ENCODE results near the gene CDX1. TPM values are rescaled to one million over a fixed set of nuclear protein-coding genes. Genes with fewer than 3 reads are reported as not detected.

The CDX1 gene
- total and polyA plus RNA-seq, 2 experiments from 2014 or later = 0.62 TPM; not detected in 1

GRCh38 chr5:150163035-150163434 is 3.5 kb upstream of the CDX1 start:
- Histone ChIP-seq H3K27me3 (peaks cover 33% of the 10 kb centered on the region), H3K4me3 (no peak overlapping the region), H3K36me3 (no peaks in the 10 kb centered on the region), H3K27ac (no peak overlapping the region), H3K4me1 (ENCODE audit: low read depth) (no peaks in the 10 kb centered on the region), H3K9me3 (ENCODE audit: low read depth) (no peaks in the 10 kb centered on the region)
- DNase-seq (ENCODE audit: low read depth in 1 of 2, low spot score in 1 of 2) = no peak
- TF ChIP-seq, protein P1, sequence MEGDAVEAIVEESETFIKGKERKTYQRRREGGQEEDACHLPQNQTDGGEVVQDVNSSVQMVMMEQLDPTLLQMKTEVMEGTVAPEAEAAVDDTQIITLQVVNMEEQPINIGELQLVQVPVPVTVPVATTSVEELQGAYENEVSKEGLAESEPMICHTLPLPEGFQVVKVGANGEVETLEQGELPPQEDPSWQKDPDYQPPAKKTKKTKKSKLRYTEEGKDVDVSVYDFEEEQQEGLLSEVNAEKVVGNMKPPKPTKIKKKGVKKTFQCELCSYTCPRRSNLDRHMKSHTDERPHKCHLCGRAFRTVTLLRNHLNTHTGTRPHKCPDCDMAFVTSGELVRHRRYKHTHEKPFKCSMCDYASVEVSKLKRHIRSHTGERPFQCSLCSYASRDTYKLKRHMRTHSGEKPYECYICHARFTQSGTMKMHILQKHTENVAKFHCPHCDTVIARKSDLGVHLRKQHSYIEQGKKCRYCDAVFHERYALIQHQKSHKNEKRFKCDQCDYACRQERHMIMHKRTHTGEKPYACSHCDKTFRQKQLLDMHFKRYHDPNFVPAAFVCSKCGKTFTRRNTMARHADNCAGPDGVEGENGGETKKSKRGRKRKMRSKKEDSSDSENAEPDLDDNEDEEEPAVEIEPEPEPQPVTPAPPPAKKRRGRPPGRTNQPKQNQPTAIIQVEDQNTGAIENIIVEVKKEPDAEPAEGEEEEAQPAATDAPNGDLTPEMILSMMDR (IDR thresholded peaks at IDR 0.05; ENCODE audit: low read depth, low read length) = no peak

DNA sequence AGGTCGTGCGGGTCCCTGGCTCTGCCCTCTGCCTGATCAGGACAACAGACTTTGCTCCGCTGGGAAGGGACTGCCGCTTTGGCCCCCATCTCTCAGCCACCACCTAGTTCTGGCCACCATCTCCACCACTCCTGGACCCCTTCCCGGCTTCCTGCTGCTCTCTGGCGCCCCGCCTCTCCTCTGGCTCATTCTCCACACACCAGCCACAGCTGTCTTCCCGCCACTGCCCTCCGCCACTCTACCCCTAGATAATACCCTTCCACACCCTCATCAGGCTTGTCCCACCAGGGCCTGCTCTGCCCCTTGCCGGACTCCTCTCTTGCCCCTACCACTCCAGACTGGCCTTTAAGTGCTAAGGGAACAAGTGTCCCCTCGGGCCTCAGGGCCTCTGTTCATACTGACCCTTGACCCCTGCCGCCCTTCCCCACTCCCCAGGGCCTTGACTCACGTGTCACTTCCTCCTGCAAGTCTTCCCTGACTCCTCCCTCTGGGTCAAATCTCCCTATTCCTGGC is 3.0 kb upstream of the CDX1 start:
- Histone ChIP-seq H3K4me1 (ENCODE audit: low read depth) (no peaks in the 10 kb centered on the region), H3K36me3 (no peaks in the 10 kb centered on the region), H3K9me3 (ENCODE audit: low read depth) (no peaks in the 10 kb centered on the region), H3K4me3 (no peak overlapping the region), H3K27ac (no peak overlapping the region), H3K27me3 (peaks cover 39% of the 10 kb centered on the region)
- TF ChIP-seq, protein P1 (IDR thresholded peaks at IDR 0.05; ENCODE audit: low read depth, low read length) = peak; percentile 32
- DNase-seq (ENCODE audit: low read depth in 1 of 2, low spot score in 1 of 2) = peak in 1 of 2 donors; percentile 50

GRCh38 chr5:150164211-150164980 is 2.2 kb upstream of the CDX1 start:
- H3K4me3 ChIP-seq = no peak overlapping the region
- peaks cover 47% of the 10 kb centered on the region for H3K27me3 ChIP-seq
- H3K27ac ChIP-seq = no peak overlapping the region
- H3K36me3 ChIP-seq = no peaks in the 10 kb centered on the region
- DNase-seq (ENCODE audit: low read depth in 1 of 2, low spot score in 1 of 2) = no peak
- H3K4me1 ChIP-seq (ENCODE audit: low read depth) = no peaks in the 10 kb centered on the region
- TF ChIP-seq, protein P1 (IDR thresholded peaks at IDR 0.05; ENCODE audit: low read depth, low read length) = no peak
- H3K9me3 ChIP-seq (ENCODE audit: low read depth) = no peaks in the 10 kb centered on the region

- no peak overlapping the region for H3K4me3 ChIP-seq
- H3K27me3 ChIP-seq = peaks cover 63% of the 10 kb centered on the region
Observed at GRCh38 chr5:150166037-150166649, 435 bp upstream of the CDX1 start.

DNA sequence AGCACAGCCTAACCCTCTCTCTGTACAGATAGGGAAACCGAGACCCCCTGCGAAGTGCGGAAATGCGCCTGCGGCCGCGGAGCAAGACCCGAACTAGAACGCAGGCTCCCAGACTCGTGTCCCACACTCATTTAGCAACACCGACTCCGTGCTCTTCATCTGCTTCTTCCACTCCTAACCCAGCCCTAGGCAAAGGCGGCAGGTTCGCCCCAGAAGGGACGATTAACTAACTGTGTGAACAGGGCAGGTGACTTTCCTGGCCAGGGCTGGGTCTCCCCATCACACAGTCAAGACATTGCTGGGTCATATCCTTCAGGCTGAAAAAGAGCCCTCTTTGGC is 903 bp downstream of the CDX1 start:
- TF ChIP-seq, protein P1 (IDR thresholded peaks at IDR 0.05; ENCODE audit: low read depth, low read length) = no peak
- H3K4me3 ChIP-seq = no peak overlapping the region
- no peak for DNase-seq (ENCODE audit: low read depth in 1 of 2, low spot score in 1 of 2)
- H3K27ac ChIP-seq = no peak overlapping the region
- H3K27me3 ChIP-seq = peaks cover 63% of the 10 kb centered on the region
- no peaks in the 10 kb centered on the region for H3K4me1 ChIP-seq (ENCODE audit: low read depth)
- no peaks in the 10 kb centered on the region for H3K36me3 ChIP-seq
- H3K9me3 ChIP-seq (ENCODE audit: low read depth) = no peaks in the 10 kb centered on the region

More at GRCh38 chr5:150166037-150166649, 435 bp upstream of the CDX1 start:
- Histone ChIP-seq H3K36me3 (no peaks in the 10 kb centered on the region), H3K27ac (no peak overlapping the region), H3K9me3 (ENCODE audit: low read depth) (no peaks in the 10 kb centered on the region), H3K4me1 (ENCODE audit: low read depth) (no peaks in the 10 kb centered on the region)
- DNase-seq (ENCODE audit: low read depth in 1 of 2, low spot score in 1 of 2) = no peak
- TF ChIP-seq, protein P1 (IDR thresholded peaks at IDR 0.05; ENCODE audit: low read depth, low read length) = no peak

Data from cardiac muscle cell (in vitro differentiated cells and primary cell).